ENCODE results near the gene BBS7. TPM values are rescaled to one million over a fixed set of nuclear protein-coding genes. Genes with fewer than 3 reads are reported as not detected.

Gene BBS7
- total and polyA plus RNA-seq, 2 donors from 2014 or later = 8.0 to 14.5 TPM

DNA sequence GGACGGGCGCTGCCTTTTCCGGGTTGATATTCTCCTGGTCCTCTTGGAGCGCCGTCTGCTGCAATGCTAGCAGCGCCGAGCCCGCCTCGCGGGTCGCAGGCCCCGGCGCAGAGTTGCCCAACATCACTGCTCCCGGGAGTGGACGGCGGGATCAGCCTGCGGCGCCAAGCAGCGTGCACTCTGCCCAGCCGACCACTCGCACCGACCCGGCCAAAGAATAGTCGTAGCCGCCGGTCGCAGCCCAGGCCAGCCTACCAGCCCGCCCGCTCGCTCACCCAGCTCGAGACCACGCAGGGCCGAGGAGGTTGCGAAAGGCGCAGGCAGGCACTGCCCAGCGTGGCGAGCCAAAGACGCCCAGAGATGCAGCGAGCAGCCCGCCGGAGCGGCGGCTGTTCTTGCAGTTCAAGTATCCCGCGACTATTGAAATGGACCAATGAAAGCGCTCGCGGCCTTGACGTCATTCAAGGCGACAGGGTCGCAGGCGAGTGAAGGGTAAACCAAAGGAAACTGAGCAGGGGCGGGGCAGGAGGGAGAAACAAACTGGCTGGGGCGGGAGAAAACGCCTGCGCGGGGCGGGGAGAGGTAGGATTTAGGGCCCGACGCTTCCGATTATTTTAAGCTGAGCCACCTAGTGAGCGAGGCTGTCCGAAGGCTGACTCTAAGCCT lies 46.6 kb downstream of the BBS7 start, which contains the start of gene CCNA2:
CCNA2 (minus strand) TSS at position 379 of the 666 bp plus-strand sequence; CDS start at position 124, 255 bp downstream.
- intact Hi-C loops (cut with DNase I) = no loop called here
- Histone ChIP-seq H3K4me1 (ENCODE audit: control insufficient read depth in 2 of 3, insufficient read depth in 2 of 3, low read depth in 1 of 3, low read length in 3 of 3) (peaks cover 0 to 6% (median 0%) of the 10 kb centered on the region in 3 donors), H3K36me3 (ENCODE audit: control insufficient read depth in 2 of 3, insufficient read depth in 3 of 3, low read length in 3 of 3) (peaks cover 0 to 2% (median 0%) of the 10 kb centered on the region in 3 donors), H3K9me3 (ENCODE audit: control insufficient read depth in 2 of 3, insufficient read depth in 1 of 3, low read length in 3 of 3) (no peaks in the 10 kb centered on the region), H3K4me3 (ENCODE audit: low read length in 3 of 3) (peak within 1 kb of the TSS; percentile 80 to 91 (median 89)), H3K9ac (ENCODE audit: low read length in 3 of 3) (peak within 1 kb of the TSS; percentile 44 to 93 (median 76)), H3K27me3 (ENCODE audit: control insufficient read depth, insufficient read depth, low read length) (no peaks in the 10 kb centered on the region), H3K27ac (ENCODE audit: low read depth in 2 of 2, low read length in 2 of 2) (peak within 1 kb of the TSS in 1 of 2 donors; percentile 39)
- TF ChIP-seq, protein P1, sequence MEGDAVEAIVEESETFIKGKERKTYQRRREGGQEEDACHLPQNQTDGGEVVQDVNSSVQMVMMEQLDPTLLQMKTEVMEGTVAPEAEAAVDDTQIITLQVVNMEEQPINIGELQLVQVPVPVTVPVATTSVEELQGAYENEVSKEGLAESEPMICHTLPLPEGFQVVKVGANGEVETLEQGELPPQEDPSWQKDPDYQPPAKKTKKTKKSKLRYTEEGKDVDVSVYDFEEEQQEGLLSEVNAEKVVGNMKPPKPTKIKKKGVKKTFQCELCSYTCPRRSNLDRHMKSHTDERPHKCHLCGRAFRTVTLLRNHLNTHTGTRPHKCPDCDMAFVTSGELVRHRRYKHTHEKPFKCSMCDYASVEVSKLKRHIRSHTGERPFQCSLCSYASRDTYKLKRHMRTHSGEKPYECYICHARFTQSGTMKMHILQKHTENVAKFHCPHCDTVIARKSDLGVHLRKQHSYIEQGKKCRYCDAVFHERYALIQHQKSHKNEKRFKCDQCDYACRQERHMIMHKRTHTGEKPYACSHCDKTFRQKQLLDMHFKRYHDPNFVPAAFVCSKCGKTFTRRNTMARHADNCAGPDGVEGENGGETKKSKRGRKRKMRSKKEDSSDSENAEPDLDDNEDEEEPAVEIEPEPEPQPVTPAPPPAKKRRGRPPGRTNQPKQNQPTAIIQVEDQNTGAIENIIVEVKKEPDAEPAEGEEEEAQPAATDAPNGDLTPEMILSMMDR (IDR thresholded peaks at IDR 0.05; ENCODE audit: borderline replicate concordance, extremely low read depth, insufficient read depth) = no peak
- DNase-seq = peak; percentile 97 to 99 (median 98)
- FAIRE-seq = peak; percentile 82

DNA sequence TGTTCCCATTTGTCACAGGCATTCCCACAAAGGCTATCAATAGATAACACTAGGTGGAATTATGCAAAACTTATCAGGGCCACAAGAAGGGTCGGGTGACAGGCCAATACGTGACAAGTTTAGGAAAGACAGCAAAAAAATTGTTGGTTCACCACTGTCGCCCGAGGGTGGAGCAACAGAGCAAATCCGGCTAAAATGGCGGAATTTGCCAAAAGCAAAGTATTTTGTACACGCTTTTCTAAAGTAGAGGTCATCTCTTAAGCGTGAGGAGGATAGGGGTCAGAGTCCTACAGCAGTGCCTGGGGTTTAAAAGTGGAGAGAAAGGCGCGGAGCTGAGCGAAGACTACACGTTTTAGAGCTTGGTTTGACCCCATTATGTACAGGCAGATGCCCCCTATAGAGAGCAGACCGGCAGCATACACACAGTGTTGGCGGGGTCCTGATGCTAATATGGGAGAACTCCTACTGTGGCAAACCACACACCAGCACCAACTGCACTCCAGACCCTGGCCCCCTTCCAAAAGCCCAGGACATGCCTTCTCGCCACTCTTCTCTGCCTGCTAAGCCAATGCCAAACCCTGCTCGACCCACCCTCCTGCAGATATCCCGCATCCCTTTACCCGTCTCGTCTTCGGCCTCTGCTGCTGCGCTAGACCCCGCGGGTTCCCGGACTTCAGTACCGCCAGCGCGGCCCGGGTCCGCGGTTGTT lies 47.3 kb downstream of the BBS7 start:
- peak in 4 of 5 donors; percentile 18 to 70 (median 38) for DNase-seq

DNA sequence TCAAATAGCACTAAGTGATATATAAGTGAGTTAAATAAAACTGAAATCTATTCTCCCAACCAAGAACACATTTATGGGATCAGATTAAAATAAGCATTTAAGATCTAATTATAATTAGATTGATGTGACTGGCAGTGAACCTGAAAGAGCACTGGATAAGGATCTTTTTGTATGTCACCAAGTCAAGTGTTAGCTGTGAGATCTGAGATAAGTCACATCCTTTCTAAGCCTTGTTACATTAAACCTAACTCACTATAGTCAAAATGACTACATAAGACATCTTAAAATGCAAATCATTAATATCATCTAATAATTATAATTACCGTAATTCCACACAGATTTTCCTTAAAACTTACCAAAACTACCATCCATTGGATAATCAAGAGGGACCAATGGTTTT lies 48.2 kb downstream of the BBS7 start:
- no peaks in the 10 kb centered on the region for H3K36me3 ChIP-seq (ENCODE audit: control insufficient read depth in 2 of 3, insufficient read depth in 3 of 3, low read length in 3 of 3)
- DNase-seq (no peak), FAIRE-seq (no peak)
- no peak overlapping the region for H3K9ac ChIP-seq (ENCODE audit: low read length in 3 of 3)
- no peak overlapping the region for H3K27ac ChIP-seq (ENCODE audit: low read depth in 2 of 2, low read length in 2 of 2)
- peaks cover 0 to 6% (median 0%) of the 10 kb centered on the region in 3 donors for H3K4me1 ChIP-seq (ENCODE audit: control insufficient read depth in 2 of 3, insufficient read depth in 2 of 3, low read depth in 1 of 3, low read length in 3 of 3)
- H3K9me3 ChIP-seq (ENCODE audit: control insufficient read depth in 2 of 3, insufficient read depth in 1 of 3, low read length in 3 of 3) = no peaks in the 10 kb centered on the region
- H3K4me3 ChIP-seq (ENCODE audit: low read length in 3 of 3) = peak overlapping the region in 1 of 3 donors; percentile 75
- intact Hi-C loops (cut with DNase I) = no loop called here
- TF ChIP-seq, protein P1 (IDR thresholded peaks at IDR 0.05; ENCODE audit: borderline replicate concordance, extremely low read depth, insufficient read depth) = no peak
- no peaks in the 10 kb centered on the region for H3K27me3 ChIP-seq (ENCODE audit: control insufficient read depth, insufficient read depth, low read length)

More for the DNA sequence above, 47.3 kb downstream of the BBS7 start:
- FAIRE-seq = no peak
- peaks cover 0 to 6% (median 0%) of the 10 kb centered on the region in 3 donors for H3K4me1 ChIP-seq (ENCODE audit: control insufficient read depth in 2 of 3, insufficient read depth in 2 of 3, low read depth in 1 of 3, low read length in 3 of 3)
- H3K9me3 ChIP-seq (ENCODE audit: control insufficient read depth in 2 of 3, insufficient read depth in 1 of 3, low read length in 3 of 3) = no peaks in the 10 kb centered on the region
- TF ChIP-seq, protein P1 (IDR thresholded peaks at IDR 0.05; ENCODE audit: borderline replicate concordance, extremely low read depth, insufficient read depth) = no peak
- intact Hi-C loops (cut with DNase I) = no loop called here
- no peak overlapping the region for H3K27ac ChIP-seq (ENCODE audit: low read depth in 2 of 2, low read length in 2 of 2)
- H3K9ac ChIP-seq (ENCODE audit: low read length in 3 of 3) = peak overlapping the region in 1 of 3 donors; percentile 52
- no peaks in the 10 kb centered on the region for H3K27me3 ChIP-seq (ENCODE audit: control insufficient read depth, insufficient read depth, low read length)
- H3K36me3 ChIP-seq (ENCODE audit: control insufficient read depth in 2 of 3, insufficient read depth in 3 of 3, low read length in 3 of 3) = no peaks in the 10 kb centered on the region
- H3K4me3 ChIP-seq (ENCODE audit: low read length in 3 of 3) = peak overlapping the region; percentile 36 to 91 (median 75)
